Activated T-helper 1 cell treated with anti-CD3 and anti-CD28 coated beads, Interleukin-12 subunit alpha, Interleukin-12 subunit beta, Interleukin-2, Interleukin-4 antibody, amounts not matched to agents 30 ng/mL and 10 ng/mL and 1 ng/mL, durations not matched to agents 14 hours and 24 hours and 36 hours (primary cell): ENCODE data around the gene ABI3BP. TPM values are rescaled to one million over a fixed set of nuclear protein-coding genes. Genes with fewer than 3 reads are reported as not detected.

Source experiments
- DNase-seq: peaks from one replicate; pipeline ENCODE4 v3.0.0; 2021; ENCODE audit warnings: low spot score
- H3K27ac Mint-ChIP-seq: one replicate; pipeline ENCODE4 v1.8.0; 2021; ENCODE audit warnings: mild to moderate bottlenecking, mixed read lengths
- H3K27me3 Mint-ChIP-seq: one replicate; pipeline ENCODE4 v1.8.0; 2022; ENCODE audit warnings: mild to moderate bottlenecking, moderate library complexity, mixed read lengths; ENCODE audit not compliant: insufficient read depth
- H3K36me3 Mint-ChIP-seq: one replicate; pipeline ENCODE4 v1.8.0; 2021; ENCODE audit warnings: low read depth, mixed read lengths
- H3K4me1 Mint-ChIP-seq: one replicate; pipeline ENCODE4 v1.8.0; 2021; ENCODE audit warnings: low read depth, mixed read lengths
- H3K4me3 Mint-ChIP-seq: one replicate; pipeline ENCODE4 v1.8.0; 2021; ENCODE audit warnings: mild to moderate bottlenecking, moderate library complexity, mixed read lengths
- H3K9me3 Mint-ChIP-seq: one replicate; pipeline ENCODE4 v1.8.0; 2021; ENCODE audit warnings: mixed read lengths
- intact Hi-C: fragments of 100-400 bp; cut with micrococcal nuclease; formaldehyde crosslinking; loops from one replicate; pipeline ENCODE4 v1.15.1; 2024
- total RNA-seq: library from RNA; stranded (reverse); gene quantifications from 2 replicates; pipeline ENCODE4 v1.2.3, GENCODE V29; 2022

ABI3BP gene
- total RNA-seq, 1 donor from 2014 or later: not detected

GRCh38 chr3:100825574-100825973 lies 167.6 kb downstream of the ABI3BP start:
- intact Hi-C loops: no loop called here
- no peak for DNase-seq
- Mint-ChIP-seq H3K27ac (no peak overlapping the region), H3K27me3 (peaks cover 3% of the 10 kb centered on the region), H3K9me3 (no peaks in the 10 kb centered on the region), H3K36me3 (no peaks in the 10 kb centered on the region), H3K4me1 (no peaks in the 10 kb centered on the region), H3K4me3 (no peak overlapping the region)

DNA sequence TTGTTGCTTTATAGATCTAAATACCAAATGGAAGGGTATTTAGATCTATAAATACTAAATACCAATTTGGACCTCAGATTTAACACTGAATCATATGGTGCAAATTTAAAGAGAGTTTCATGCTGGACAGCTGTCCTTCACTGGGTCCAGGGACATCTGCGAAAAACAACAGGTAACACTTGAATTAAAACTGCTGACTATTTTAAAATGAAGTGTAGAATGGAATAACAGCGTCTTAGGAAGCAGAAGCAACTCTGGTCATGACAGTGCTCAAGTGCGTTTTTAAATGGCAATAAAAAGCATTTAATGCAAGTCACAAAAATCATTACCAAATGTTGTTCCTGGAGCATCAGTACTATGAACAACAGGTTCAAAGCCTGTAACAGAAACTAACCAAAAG lies 177.6 kb downstream of the ABI3BP start:
- intact Hi-C loops: no loop called here
- no peak for DNase-seq
- no peaks in the 10 kb centered on the region for H3K4me1 Mint-ChIP-seq
- H3K27me3 Mint-ChIP-seq: no peaks in the 10 kb centered on the region
- H3K27ac Mint-ChIP-seq: no peak overlapping the region
- no peaks in the 10 kb centered on the region for H3K9me3 Mint-ChIP-seq
- no peaks in the 10 kb centered on the region for H3K36me3 Mint-ChIP-seq
- no peak overlapping the region for H3K4me3 Mint-ChIP-seq

DNA sequence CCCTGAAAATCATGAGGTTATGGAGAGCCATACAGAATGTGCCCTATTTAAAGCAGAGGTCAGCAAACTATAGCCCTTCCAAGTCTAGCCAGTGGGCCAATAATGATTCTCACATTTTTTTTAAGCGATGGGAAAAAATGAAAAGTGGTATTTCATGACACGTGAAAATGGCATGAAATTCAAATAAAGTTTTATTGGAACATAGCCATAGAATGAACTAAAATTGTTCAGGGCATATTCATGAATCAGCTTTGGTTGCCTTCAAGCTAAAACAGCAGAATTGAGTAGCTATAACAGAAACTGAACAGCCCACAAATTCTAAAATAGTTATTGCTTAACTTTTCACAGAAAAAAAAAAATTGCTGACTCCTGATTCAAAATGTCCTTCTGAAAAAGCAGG lies 179.4 kb downstream of the ABI3BP start:
- H3K36me3 Mint-ChIP-seq: no peaks in the 10 kb centered on the region

DNA sequence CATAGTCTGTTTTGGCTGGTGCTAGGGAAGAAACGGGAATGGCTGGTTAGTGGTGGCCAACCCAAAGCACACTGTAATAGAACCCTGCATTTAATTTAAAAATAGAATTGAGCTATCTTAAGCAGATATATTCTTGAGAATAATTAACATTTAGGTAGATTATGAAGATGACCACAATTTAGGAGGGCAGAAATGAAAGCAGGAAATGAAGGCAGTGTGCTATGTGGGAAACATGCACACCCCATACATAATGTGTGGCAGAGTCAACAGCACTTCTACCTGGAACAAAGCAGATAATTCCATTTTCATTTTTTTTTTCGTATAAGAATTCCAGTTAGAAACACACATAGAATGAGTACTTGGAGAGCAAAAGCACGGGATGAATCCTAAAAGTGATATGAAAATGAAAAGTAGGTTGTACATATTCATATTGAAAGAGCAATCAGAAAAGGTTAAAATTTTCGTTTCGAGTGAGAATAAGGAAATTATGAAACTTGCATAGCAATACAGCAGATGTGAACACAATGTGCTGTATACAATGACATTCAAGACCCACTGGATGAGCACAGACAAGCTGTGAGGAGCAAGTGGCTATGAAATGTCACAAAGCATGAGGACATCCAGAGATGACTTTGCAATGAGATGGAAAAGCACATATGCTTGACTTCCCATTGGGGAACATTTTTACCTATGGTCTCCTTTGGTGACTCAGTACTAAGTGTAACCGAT lies 181.3 kb downstream of the ABI3BP start:
- Mint-ChIP-seq H3K27ac (no peak overlapping the region), H3K9me3 (no peaks in the 10 kb centered on the region), H3K4me1 (no peaks in the 10 kb centered on the region), H3K27me3 (peaks cover 2% of the 10 kb centered on the region), H3K36me3 (no peaks in the 10 kb centered on the region), H3K4me3 (no peak overlapping the region)
- intact Hi-C loops: no loop called here
- no peak for DNase-seq

More for the DNA sequence above, 179.4 kb downstream of the ABI3BP start:
- Mint-ChIP-seq H3K27ac (no peak overlapping the region), H3K27me3 (no peaks in the 10 kb centered on the region), H3K4me1 (no peaks in the 10 kb centered on the region), H3K4me3 (no peak overlapping the region), H3K9me3 (no peaks in the 10 kb centered on the region)
- DNase-seq: no peak
- intact Hi-C loops: no loop called here

- DNase-seq: no peak
- H3K27me3 Mint-ChIP-seq: peaks cover 2% of the 10 kb centered on the region
- intact Hi-C loops: no loop called here
- no peaks in the 10 kb centered on the region for H3K36me3 Mint-ChIP-seq
- H3K9me3 Mint-ChIP-seq: no peaks in the 10 kb centered on the region
- H3K27ac Mint-ChIP-seq: no peak overlapping the region
- H3K4me1 Mint-ChIP-seq: no peaks in the 10 kb centered on the region
- H3K4me3 Mint-ChIP-seq: no peak overlapping the region
Measured at GRCh38 chr3:100810671-100811070, 182.6 kb downstream of the ABI3BP start.

DNA sequence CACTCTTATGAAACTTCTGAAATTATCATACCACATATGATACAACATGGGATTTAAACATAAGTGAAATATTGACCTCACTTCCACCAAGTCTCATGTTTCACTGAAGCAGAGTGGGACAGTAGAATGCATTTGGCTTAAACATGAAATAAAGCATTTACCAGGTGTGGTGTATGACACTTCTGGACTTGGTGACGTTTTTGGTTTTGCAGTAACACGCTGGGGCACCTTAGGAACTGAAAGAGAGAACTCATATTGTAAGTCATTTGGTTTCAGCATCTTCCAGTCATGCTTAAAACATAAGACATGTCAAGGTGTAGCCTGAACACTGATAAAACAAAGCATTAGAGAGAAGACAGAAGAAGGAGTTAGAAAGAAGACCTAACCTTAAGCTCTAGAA lies 188.6 kb downstream of the ABI3BP start:
- Mint-ChIP-seq H3K36me3 (no peaks in the 10 kb centered on the region), H3K4me3 (no peak overlapping the region), H3K27me3 (peaks cover 7% of the 10 kb centered on the region), H3K4me1 (no peaks in the 10 kb centered on the region), H3K9me3 (no peaks in the 10 kb centered on the region), H3K27ac (no peak overlapping the region)
- DNase-seq: no peak
- intact Hi-C loops: no loop called here

- Mint-ChIP-seq H3K36me3 (no peaks in the 10 kb centered on the region), H3K27me3 (peaks cover 7% of the 10 kb centered on the region), H3K9me3 (no peaks in the 10 kb centered on the region), H3K4me3 (no peak overlapping the region), H3K27ac (no peak overlapping the region), H3K4me1 (no peaks in the 10 kb centered on the region)
- no peak for DNase-seq
- intact Hi-C loops: no loop called here
Measured at GRCh38 chr3:100803711-100804110, 189.5 kb downstream of the ABI3BP start.

DNA sequence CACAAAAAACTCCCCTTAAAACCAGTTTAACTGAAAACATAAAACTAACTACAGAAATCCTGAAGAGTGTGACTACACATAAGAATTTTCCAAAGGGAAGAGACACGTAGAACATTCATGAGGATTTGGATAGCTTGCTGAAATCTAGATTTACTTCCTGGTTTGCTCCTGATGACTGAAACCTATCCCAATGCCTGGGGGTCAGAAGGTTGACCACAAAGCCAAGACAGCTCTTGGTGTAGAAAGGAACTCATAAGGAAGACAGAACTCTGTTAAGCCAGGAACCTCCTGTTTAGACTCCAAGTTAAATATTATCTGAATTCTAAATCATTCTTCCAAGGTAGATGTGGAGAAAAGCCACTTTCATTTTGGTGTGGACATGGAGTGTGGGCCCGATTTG lies 191.1 kb downstream of the ABI3BP start:
- Mint-ChIP-seq H3K36me3 (no peaks in the 10 kb centered on the region), H3K27me3 (peaks cover 5% of the 10 kb centered on the region), H3K27ac (no peak overlapping the region), H3K4me3 (no peak overlapping the region), H3K4me1 (no peaks in the 10 kb centered on the region), H3K9me3 (no peaks in the 10 kb centered on the region)
- DNase-seq: no peak
- intact Hi-C loops: no loop called here

DNA sequence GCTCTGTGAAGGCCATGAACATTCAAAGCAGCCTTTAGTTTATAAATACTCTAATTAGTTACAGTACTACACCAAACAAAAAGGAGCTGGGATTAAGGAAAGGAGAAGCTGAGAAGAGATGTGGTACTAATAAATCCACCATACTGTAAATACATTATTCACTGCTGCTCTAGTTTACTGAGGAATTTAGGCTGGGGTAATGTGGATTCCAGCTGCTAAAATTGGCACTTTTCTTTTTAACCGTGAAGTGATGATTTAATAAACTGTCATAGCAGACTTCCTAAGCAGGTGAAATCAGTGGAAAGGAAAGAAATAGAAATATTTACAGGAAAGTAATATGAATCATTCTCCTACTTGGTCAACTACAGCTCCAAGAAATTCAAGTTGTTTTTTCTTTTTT lies 195.2 kb downstream of the ABI3BP start:
- no peak for DNase-seq
- peaks cover 5% of the 10 kb centered on the region for H3K4me1 Mint-ChIP-seq
- no peak overlapping the region for H3K27ac Mint-ChIP-seq
- no peaks in the 10 kb centered on the region for H3K36me3 Mint-ChIP-seq
- H3K4me3 Mint-ChIP-seq: no peak overlapping the region
- peaks cover 7% of the 10 kb centered on the region for H3K27me3 Mint-ChIP-seq
- no peaks in the 10 kb centered on the region for H3K9me3 Mint-ChIP-seq
- intact Hi-C loops: loop anchor here (5.0 kb wide), 1 partner anchor 61 kb away; no protein-coding TSS in a partner anchor

DNA sequence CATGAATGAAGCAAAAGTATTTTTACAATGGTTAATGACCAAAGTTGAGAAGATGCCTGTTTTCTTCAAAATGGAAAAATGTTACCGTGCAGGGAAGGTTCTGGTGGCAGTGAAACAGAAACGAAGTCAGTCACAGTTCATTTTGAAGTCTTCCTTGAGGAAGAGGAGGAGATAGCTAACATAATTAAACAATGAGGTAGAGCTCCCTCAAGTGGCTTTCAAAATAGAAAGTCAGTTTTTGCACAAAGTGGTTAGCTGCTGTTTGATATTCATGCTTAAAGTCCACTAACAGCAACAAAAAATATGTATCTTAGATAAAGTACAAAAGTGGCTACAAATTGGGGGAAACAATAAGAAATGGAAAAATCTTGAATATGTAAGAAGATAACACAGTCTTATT lies 196.7 kb downstream of the ABI3BP start:
- DNase-seq: no peak
- Mint-ChIP-seq H3K9me3 (no peaks in the 10 kb centered on the region), H3K36me3 (no peaks in the 10 kb centered on the region), H3K4me3 (no peak overlapping the region), H3K4me1 (peaks cover 5% of the 10 kb centered on the region), H3K27ac (no peak overlapping the region), H3K27me3 (peaks cover 4% of the 10 kb centered on the region)
- intact Hi-C loops: loop anchor here (2.0 to 5.0 kb wide), 2 partner anchors 59 to 334 kb away; no protein-coding TSS in a partner anchor

- H3K4me3 Mint-ChIP-seq: no peak overlapping the region
- no peak overlapping the region for H3K27ac Mint-ChIP-seq
- H3K27me3 Mint-ChIP-seq: peaks cover 10% of the 10 kb centered on the region
- intact Hi-C loops: no loop called here
- no peaks in the 10 kb centered on the region for H3K36me3 Mint-ChIP-seq
- no peak for DNase-seq
- no peaks in the 10 kb centered on the region for H3K4me1 Mint-ChIP-seq
- peaks cover 6% of the 10 kb centered on the region for H3K9me3 Mint-ChIP-seq
Measured at GRCh38 chr3:100789579-100789978, 203.6 kb downstream of the ABI3BP start.

GRCh38 chr3:100783619-100784018 lies 209.6 kb downstream of the ABI3BP start:
- intact Hi-C loops: no loop called here

GRCh38 chr3:100782906-100783305 lies 210.3 kb downstream of the ABI3BP start:
- H3K36me3 Mint-ChIP-seq: no peaks in the 10 kb centered on the region

More at GRCh38 chr3:100783619-100784018, 209.6 kb downstream of the ABI3BP start:
- H3K27ac Mint-ChIP-seq: no peak overlapping the region
- DNase-seq: no peak
- H3K27me3 Mint-ChIP-seq: peaks cover 2% of the 10 kb centered on the region
- H3K4me3 Mint-ChIP-seq: no peak overlapping the region
- no peaks in the 10 kb centered on the region for H3K36me3 Mint-ChIP-seq
- H3K9me3 Mint-ChIP-seq: peaks cover 7% of the 10 kb centered on the region
- H3K4me1 Mint-ChIP-seq: no peaks in the 10 kb centered on the region

GRCh38 chr3:100782348-100782747 lies 210.9 kb downstream of the ABI3BP start:
- DNase-seq: no peak
- Mint-ChIP-seq H3K27ac (no peak overlapping the region), H3K4me1 (no peaks in the 10 kb centered on the region), H3K36me3 (no peaks in the 10 kb centered on the region), H3K4me3 (no peak overlapping the region), H3K9me3 (peaks cover 7% of the 10 kb centered on the region), H3K27me3 (peaks cover 2% of the 10 kb centered on the region)
- intact Hi-C loops: no loop called here

More at GRCh38 chr3:100782906-100783305, 210.3 kb downstream of the ABI3BP start:
- no peak for DNase-seq
- Mint-ChIP-seq H3K9me3 (peaks cover 7% of the 10 kb centered on the region), H3K27ac (no peak overlapping the region), H3K4me1 (no peaks in the 10 kb centered on the region), H3K27me3 (peaks cover 2% of the 10 kb centered on the region), H3K4me3 (no peak overlapping the region)
- intact Hi-C loops: no loop called here
